ENCODE measurements around the gene YRDC. TPM values are rescaled to one million over a fixed set of nuclear protein-coding genes. Genes with fewer than 3 reads are reported as not detected.
A peak's percentile ranks its signal among the peaks of the same experiment; 100 is the strongest.

Gene YRDC
- total RNA-seq, 1 experiment from 2014 or later, result 41.4 TPM

GRCh38 chr1:37807555-37808368 lies at the start of gene YRDC, which contains the start of gene C1orf122 (continued):
- TF ChIP-seq CTCF (IDR thresholded peaks at IDR 0.05 in 2 of 3, conservative IDR thresholded peaks at IDR 0.05 in 1 of 3; ENCODE audit: borderline replicate concordance in 1 of 3, insufficient read depth in 1 of 3, low read depth in 2 of 3, low read length in 2 of 3), result no peak
- TF ChIP-seq POLR2AphosphoS5 (IDR thresholded peaks at IDR 0.05; ENCODE audit: low read depth, low read length), result peak; percentile 73
- peak; percentile 26 for TF ChIP-seq YY1 (IDR thresholded peaks at IDR 0.05; ENCODE audit: extremely low read depth, insufficient replicate concordance, low read depth, low read length)
- no peak for TF ChIP-seq ZNF274 (IDR thresholded peaks at IDR 0.05; ENCODE audit: low read depth, low read length)
- no peak for TF ChIP-seq CEBPB (IDR thresholded peaks at IDR 0.05; ENCODE audit: low read depth)
- no peak for TF ChIP-seq FOSL1 (IDR thresholded peaks at IDR 0.05; ENCODE audit: low read depth)
- TF ChIP-seq POLR2A (IDR thresholded peaks at IDR 0.05; ENCODE audit: borderline replicate concordance, extremely low read depth, insufficient read depth, insufficient read length), result peak; percentile 71
- TF ChIP-seq ATF3 (IDR thresholded peaks at IDR 0.05), result no peak

GRCh38 chr1:37854406-37854805 lies 46.4 kb upstream of the YRDC start:
- ChIA-PET CTCF (no interaction called here), POLR2A (no interaction called here)
- peaks cover 90% of the 10 kb centered on the region for H3K79me2 ChIP-seq (ENCODE audit: insufficient read depth, low read length)

More at GRCh38 chr1:37854406-37854805, 46.4 kb upstream of the YRDC start:
- H3K9me2 ChIP-seq (ENCODE audit: insufficient read depth), result no peaks in the 10 kb centered on the region
- TF ChIP-seq ZNF274 (IDR thresholded peaks at IDR 0.05; ENCODE audit: low read depth, low read length), result no peak
- TF ChIP-seq EZH2phosphoT487 (IDR thresholded peaks at IDR 0.05; ENCODE audit: borderline replicate concordance), result no peak
- no peak for TF ChIP-seq POLR2A (IDR thresholded peaks at IDR 0.05; ENCODE audit: borderline replicate concordance, extremely low read depth, insufficient read depth, insufficient read length)
- TF ChIP-seq ELF1 (IDR thresholded peaks at IDR 0.05; ENCODE audit: borderline replicate concordance, low read depth), result no peak
- no peak for TF ChIP-seq POLR2AphosphoS5 (IDR thresholded peaks at IDR 0.05; ENCODE audit: low read depth, low read length)
- no peak for TF ChIP-seq ATF3 (IDR thresholded peaks at IDR 0.05)
- no peak for TF ChIP-seq ZFX (IDR thresholded peaks at IDR 0.05)
- TF ChIP-seq SP1 (IDR thresholded peaks at IDR 0.05; ENCODE audit: low read depth), result no peak
- TF ChIP-seq CBX3 (IDR thresholded peaks at IDR 0.05; ENCODE audit: low read depth), result no peak
- no peak for TF ChIP-seq RAD21 (IDR thresholded peaks at IDR 0.05; ENCODE audit: low read depth)
- TF ChIP-seq CTCF (IDR thresholded peaks at IDR 0.05 in 2 of 3, conservative IDR thresholded peaks at IDR 0.05 in 1 of 3; ENCODE audit: borderline replicate concordance in 1 of 3, insufficient read depth in 1 of 3, low read depth in 2 of 3, low read length in 2 of 3), result no peak
- no peak for TF ChIP-seq MAX (IDR thresholded peaks at IDR 0.05)
- no peak for TF ChIP-seq FOSL1 (IDR thresholded peaks at IDR 0.05; ENCODE audit: low read depth)
- no peak overlapping the region for H3K4me3 ChIP-seq (replicated peaks in 1 of 2; ENCODE audit: low read depth in 1 of 2, low read length in 2 of 2)
- no peak overlapping the region for H3K4me2 ChIP-seq (ENCODE audit: low read length)
- H3K27ac ChIP-seq (ENCODE audit: low read depth, low read length), result no peak overlapping the region
- RAD21 ChIA-PET (ENCODE audit: low non-redundant PET in 1 of 2, low total read pairs in 2 of 2, uncharacterized antibody in 2 of 2, unreplicated experiment in 2 of 2), result no interaction called here
- DNase-seq (ENCODE audit: low read depth, low spot score), result no peak
- H3K27me3 ChIP-seq (ENCODE audit: insufficient read depth, low read length), result no peaks in the 10 kb centered on the region
- H3K4me1 ChIP-seq (ENCODE audit: control insufficient read depth in 1 of 2, insufficient read depth in 2 of 2, low read length in 2 of 2), result peaks cover 6 to 8% of the 10 kb centered on the region in 2 experiments
- no TSS peak for BruUV-seq (replicated peaks)
- no peak overlapping the region for H2AFZ ChIP-seq (ENCODE audit: low read depth, low read length, poor library complexity, severe bottlenecking)
- ATAC-seq, result no peak
- intact Hi-C loops (cut with micrococcal nuclease), result no loop called here
- H4K20me1 ChIP-seq (ENCODE audit: insufficient read depth), result peaks cover 4% of the 10 kb centered on the region; the same call in 1 of the 2 replicates
- H3K9me3 ChIP-seq (ENCODE audit: control insufficient read depth in 1 of 2, insufficient read depth in 1 of 2, low read depth in 1 of 2, low read length in 2 of 2), result no peaks in the 10 kb centered on the region
- no peak overlapping the region for H3K9ac ChIP-seq (ENCODE audit: low read length)
- peaks cover 12 to 26% of the 10 kb centered on the region in 2 experiments; a peak in 3 of 4 replicates for H3K36me3 ChIP-seq (ENCODE audit: control insufficient read depth in 1 of 2, insufficient read depth in 2 of 2, low read length in 2 of 2)

All from HCT116 (cell line).